Epithelial cell of proximal tubule (primary cell): Measurements from ENCODE around the gene RYK. TPM values are rescaled to one million over a fixed set of nuclear protein-coding genes. Genes with fewer than 3 reads are reported as not detected.
"Not testable (repeated sequence)": the region's sequence is repeated elsewhere in the genome, so short reads cannot be mapped to it uniquely, and the experiment has no call there.

Experiments used
- DNase-seq: peaks from one replicate; pipeline ENCODE4 v3.0.0-alpha.2; 2011; ENCODE audit warnings: low read depth
- H3K4me3 ChIP-seq: 2 replicates; pipeline ENCODE4 v1.5.1; 2011; ENCODE audit warnings: low read depth, mild to moderate bottlenecking, low read length
- CTCF ChIP-seq: conservative IDR thresholded peaks from 2 replicates; pipeline ENCODE4 v1.5.1; 2012; ENCODE audit warnings: low read depth, mild to moderate bottlenecking, low read length
- total RNA-seq: library from RNA; depleted of rRNA; stranded (reverse); fragments of >200 nt; gene quantifications from 2 replicates; pipeline ENCODE4 v1.2.3, GENCODE V29; 2015

Gene RYK
- total RNA-seq, 1 donor from 2014 or later, result 33.5 TPM

GRCh38 chr3:134201201-134202130 is 49.2 kb downstream of the RYK start:
- no peak for TF ChIP-seq CTCF
- peak; percentile 59 for DNase-seq
- H3K4me3 ChIP-seq, result no peak overlapping the region

GRCh38 chr3:134199880-134200279 is 50.8 kb downstream of the RYK start:
- H3K4me3 ChIP-seq, DNase-seq: not testable (repeated sequence)

GRCh38 chr3:134199240-134199639 is 51.4 kb downstream of the RYK start:
- no peak for TF ChIP-seq CTCF
- no peak for DNase-seq
- H3K4me3 ChIP-seq, result no peak overlapping the region

GRCh38 chr3:134198414-134198813 is 52.2 kb downstream of the RYK start:
- no peak for DNase-seq
- TF ChIP-seq CTCF, result no peak
- H3K4me3 ChIP-seq, result no peak overlapping the region

GRCh38 chr3:134197681-134198261 is 52.9 kb downstream of the RYK start:
- no peak for DNase-seq
- TF ChIP-seq CTCF, result peak; percentile 83

GRCh38 chr3:134194247-134194646 is 56.4 kb downstream of the RYK start:
- H3K4me3 ChIP-seq, result no peak overlapping the region
- no peak for TF ChIP-seq CTCF
- no peak for DNase-seq

More at GRCh38 chr3:134197681-134198261, 52.9 kb downstream of the RYK start:
- no peak overlapping the region for H3K4me3 ChIP-seq

GRCh38 chr3:134190250-134190649 is 60.4 kb downstream of the RYK start:
- H3K4me3 ChIP-seq, result no peak overlapping the region
- no peak for DNase-seq
- TF ChIP-seq CTCF, result peak; percentile 18
